Measurements from ENCODE around the gene RABGGTA. TPM values are rescaled to one million over a fixed set of nuclear protein-coding genes. Genes with fewer than 3 reads are reported as not detected.

The RABGGTA gene
- total RNA-seq, 3 donors from 2014 or later (not counting 1 experiment from before 2014, with no cell fraction given): 72.9 to 95.1 (median 88.5) TPM

- H3K27ac ChIP-seq (ENCODE audit: low read length): peak overlapping the region; percentile 84
These were observed 42.5 kb upstream of the RABGGTA start for GRCh38 chr14:24313913-24314312.

GRCh38 chr14:24312736-24313507 is 41.5 kb upstream of the RABGGTA start:
- H3K27ac ChIP-seq (ENCODE audit: low read length): peak overlapping the region; percentile 84
- H3K4me3 ChIP-seq (ENCODE audit: low read length): no peak overlapping the region
- peak in 1 of 3 donors; percentile 2 for ATAC-seq
- no peaks in the 10 kb centered on the region for H3K27me3 Mint-ChIP-seq (ENCODE audit: low read depth in 2 of 2)
- no peak for TF ChIP-seq CTCF (IDR thresholded peaks at IDR 0.05)
- H3K4me1 Mint-ChIP-seq: peaks cover 76 to 85% of the 10 kb centered on the region in 2 donors
- peaks cover 74% of the 10 kb centered on the region for H3K4me1 ChIP-seq (ENCODE audit: control insufficient read depth, insufficient read depth, low read length)
- no peaks in the 10 kb centered on the region for H3K36me3 Mint-ChIP-seq
- peak overlapping the region; percentile 94 to 96 for H3K27ac Mint-ChIP-seq
- no peaks in the 10 kb centered on the region for H3K9me3 Mint-ChIP-seq
- WGBS (ENCODE audit: insufficient coverage): 24% methylated on average over 9 of the region's 9 CpGs
- peak overlapping the region; percentile 88 for H3K4me3 Mint-ChIP-seq
- DNase-seq: peak in 1 of 2 donors; percentile 74
- no peaks in the 10 kb centered on the region for H3K36me3 ChIP-seq (ENCODE audit: control insufficient read depth, insufficient read depth, low read length)
- intact Hi-C loops (cut with micrococcal nuclease): loop anchor here (5.0 kb wide), 2 partner anchors 71 to 96 kb away; partner anchors contain the start of genes MDP1 and TINF2
- H3K9me3 ChIP-seq (ENCODE audit: control insufficient read depth, insufficient read depth, low read length): no peaks in the 10 kb centered on the region
- no peaks in the 10 kb centered on the region for H3K27me3 ChIP-seq (ENCODE audit: control insufficient read depth, insufficient read depth, low read length)

More at GRCh38 chr14:24313913-24314312, 42.5 kb upstream of the RABGGTA start:
- Mint-ChIP-seq H3K27ac (peak overlapping the region; percentile 94 to 96), H3K4me3 (peak overlapping the region; percentile 88), H3K4me1 (peaks cover 68 to 78% of the 10 kb centered on the region in 2 donors), H3K27me3 (ENCODE audit: low read depth in 2 of 2) (no peaks in the 10 kb centered on the region), H3K9me3 (no peaks in the 10 kb centered on the region), H3K36me3 (no peaks in the 10 kb centered on the region)
- no peak for DNase-seq
- Histone ChIP-seq H3K4me1 (ENCODE audit: control insufficient read depth, insufficient read depth, low read length) (peaks cover 67% of the 10 kb centered on the region), H3K27me3 (ENCODE audit: control insufficient read depth, insufficient read depth, low read length) (no peaks in the 10 kb centered on the region), H3K4me3 (ENCODE audit: low read length) (no peak overlapping the region), H3K9me3 (ENCODE audit: control insufficient read depth, insufficient read depth, low read length) (no peaks in the 10 kb centered on the region), H3K36me3 (ENCODE audit: control insufficient read depth, insufficient read depth, low read length) (no peaks in the 10 kb centered on the region)
- ATAC-seq: no peak
- WGBS (ENCODE audit: insufficient coverage): 45% methylated on average over 1 of the region's 2 CpGs
- no peak for TF ChIP-seq CTCF (IDR thresholded peaks at IDR 0.05)
- intact Hi-C loops (cut with micrococcal nuclease): loop anchor here (5.0 kb wide), 2 partner anchors 72 to 97 kb away; partner anchors contain the start of genes MDP1 and TINF2

GRCh38 chr14:24311837-24312615 is 40.6 kb upstream of the RABGGTA start:
- H3K36me3 ChIP-seq (ENCODE audit: control insufficient read depth, insufficient read depth, low read length): peaks cover 9% of the 10 kb centered on the region
- Mint-ChIP-seq H3K36me3 (no peaks in the 10 kb centered on the region), H3K27me3 (ENCODE audit: low read depth in 2 of 2) (no peaks in the 10 kb centered on the region), H3K27ac (peak overlapping the region; percentile 94 to 96), H3K4me3 (peak overlapping the region; percentile 88), H3K4me1 (peaks cover 72 to 87% of the 10 kb centered on the region in 2 donors), H3K9me3 (no peaks in the 10 kb centered on the region)
- peak overlapping the region; percentile 45 for H3K4me3 ChIP-seq (ENCODE audit: low read length)
- intact Hi-C loops (cut with micrococcal nuclease): loop anchor here (1.0 to 5.0 kb wide), 4 partner anchors 20 to 95 kb away; partner anchors contain the start of genes MDP1, RABGGTA and TINF2
- peaks cover 78% of the 10 kb centered on the region for H3K4me1 ChIP-seq (ENCODE audit: control insufficient read depth, insufficient read depth, low read length)
- ATAC-seq (peak in 2 of 3 donors; percentile 16 to 34), DNase-seq (peak in 1 of 2 donors; percentile 60)
- WGBS (ENCODE audit: insufficient coverage): 92% methylated on average over 1 of the region's 1 CpG
- H3K27ac ChIP-seq (ENCODE audit: low read length): peak overlapping the region; percentile 84
- no peaks in the 10 kb centered on the region for H3K27me3 ChIP-seq (ENCODE audit: control insufficient read depth, insufficient read depth, low read length)
- H3K9me3 ChIP-seq (ENCODE audit: control insufficient read depth, insufficient read depth, low read length): no peaks in the 10 kb centered on the region
- no peak for TF ChIP-seq CTCF (IDR thresholded peaks at IDR 0.05)
